ENCODE results near the gene SPOCK3.
"Not testable (repeated sequence)": the region's sequence is repeated elsewhere in the genome, so short reads cannot be mapped to it uniquely, and the experiment has no call there.

Gene SPOCK3

GRCh38 chr4:166896254-166896653, 338.0 kb downstream of the SPOCK3 start:
- Histone ChIP-seq H2AFZ (ENCODE audit: low read length, unreplicated experiment) (no peak overlapping the region), H3K4me3 (ENCODE audit: low read depth, low read length) (no peak overlapping the region), H3K4me1 (ENCODE audit: control insufficient read depth, insufficient read depth, low read length, unreplicated experiment) (no peaks in the 10 kb centered on the region), H3K79me2 (ENCODE audit: control insufficient read depth, insufficient read depth, low read length, unreplicated experiment) (no peaks in the 10 kb centered on the region), H3K27ac (ENCODE audit: low read depth, low read length) (no peak overlapping the region), H3K27me3 (ENCODE audit: insufficient read depth, low read length) (peaks cover 15% of the 10 kb centered on the region; the same call in 1 of the 2 replicates), H3K36me3 (ENCODE audit: insufficient read depth, low read length) (no peaks in the 10 kb centered on the region)

- Histone ChIP-seq H3K4me3 (ENCODE audit: low read depth, low read length) (no peak overlapping the region), H2AFZ (ENCODE audit: low read length, unreplicated experiment) (no peak overlapping the region), H3K27ac (ENCODE audit: low read depth, low read length) (no peak overlapping the region), H3K27me3 (ENCODE audit: insufficient read depth, low read length) (peaks cover 15% of the 10 kb centered on the region; the same call in 1 of the 2 replicates), H3K4me1 (ENCODE audit: control insufficient read depth, insufficient read depth, low read length, unreplicated experiment) (no peaks in the 10 kb centered on the region), H3K36me3 (ENCODE audit: insufficient read depth, low read length) (no peaks in the 10 kb centered on the region), H3K79me2 (ENCODE audit: control insufficient read depth, insufficient read depth, low read length, unreplicated experiment) (no peaks in the 10 kb centered on the region)
Observed at GRCh38 chr4:166895771-166896170, 338.5 kb downstream of the SPOCK3 start.

GRCh38 chr4:166887457-166887856, 346.8 kb downstream of the SPOCK3 start:
- H3K4me1 ChIP-seq (ENCODE audit: control insufficient read depth, insufficient read depth, low read length, unreplicated experiment): no peaks in the 10 kb centered on the region
- no peak overlapping the region for H3K4me3 ChIP-seq (ENCODE audit: low read depth, low read length)
- H3K27ac ChIP-seq (ENCODE audit: low read depth, low read length): no peak overlapping the region
- H2AFZ ChIP-seq (ENCODE audit: low read length, unreplicated experiment): no peak overlapping the region
- no peaks in the 10 kb centered on the region for H3K79me2 ChIP-seq (ENCODE audit: control insufficient read depth, insufficient read depth, low read length, unreplicated experiment)
- no peaks in the 10 kb centered on the region for H3K36me3 ChIP-seq (ENCODE audit: insufficient read depth, low read length)
- H3K27me3 ChIP-seq (ENCODE audit: insufficient read depth, low read length): peaks cover 57% of the 10 kb centered on the region

- no peaks in the 10 kb centered on the region for H3K36me3 ChIP-seq (ENCODE audit: insufficient read depth, low read length)
- no peak overlapping the region for H3K4me3 ChIP-seq (ENCODE audit: low read depth, low read length)
- H3K27me3 ChIP-seq (ENCODE audit: insufficient read depth, low read length): peaks cover 58% of the 10 kb centered on the region
- H3K4me1 ChIP-seq (ENCODE audit: control insufficient read depth, insufficient read depth, low read length, unreplicated experiment): no peaks in the 10 kb centered on the region
- H3K27ac ChIP-seq (ENCODE audit: low read depth, low read length): no peak overlapping the region
- no peaks in the 10 kb centered on the region for H3K79me2 ChIP-seq (ENCODE audit: control insufficient read depth, insufficient read depth, low read length, unreplicated experiment)
- no peak overlapping the region for H2AFZ ChIP-seq (ENCODE audit: low read length, unreplicated experiment)
Observed at GRCh38 chr4:166886718-166887117, 347.6 kb downstream of the SPOCK3 start.

GRCh38 chr4:166882221-166882620, 352.1 kb downstream of the SPOCK3 start:
- no peak overlapping the region for H3K4me3 ChIP-seq (ENCODE audit: low read depth, low read length)
- H3K36me3 ChIP-seq (ENCODE audit: insufficient read depth, low read length): no peaks in the 10 kb centered on the region
- H3K4me1 ChIP-seq (ENCODE audit: control insufficient read depth, insufficient read depth, low read length, unreplicated experiment): no peaks in the 10 kb centered on the region
- H3K27me3 ChIP-seq (ENCODE audit: insufficient read depth, low read length): peaks cover 44% of the 10 kb centered on the region
- no peak overlapping the region for H2AFZ ChIP-seq (ENCODE audit: low read length, unreplicated experiment)
- H3K79me2 ChIP-seq (ENCODE audit: control insufficient read depth, insufficient read depth, low read length, unreplicated experiment): no peaks in the 10 kb centered on the region
- no peak overlapping the region for H3K27ac ChIP-seq (ENCODE audit: low read depth, low read length)

GRCh38 chr4:166875821-166876220, 358.5 kb downstream of the SPOCK3 start:
- peaks cover 25% of the 10 kb centered on the region for H3K27me3 ChIP-seq (ENCODE audit: insufficient read depth, low read length)
- no peaks in the 10 kb centered on the region for H3K36me3 ChIP-seq (ENCODE audit: insufficient read depth, low read length)
- no peaks in the 10 kb centered on the region for H3K79me2 ChIP-seq (ENCODE audit: control insufficient read depth, insufficient read depth, low read length, unreplicated experiment)
- no peak overlapping the region for H3K4me3 ChIP-seq (ENCODE audit: low read depth, low read length)
- H3K4me1 ChIP-seq (ENCODE audit: control insufficient read depth, insufficient read depth, low read length, unreplicated experiment): no peaks in the 10 kb centered on the region
- no peak overlapping the region for H2AFZ ChIP-seq (ENCODE audit: low read length, unreplicated experiment)
- no peak overlapping the region for H3K27ac ChIP-seq (ENCODE audit: low read depth, low read length)

- H3K79me2 ChIP-seq (ENCODE audit: control insufficient read depth, insufficient read depth, low read length, unreplicated experiment): no peaks in the 10 kb centered on the region
- H3K27me3 ChIP-seq (ENCODE audit: insufficient read depth, low read length): no peaks in the 10 kb centered on the region
- no peak overlapping the region for H3K27ac ChIP-seq (ENCODE audit: low read depth, low read length)
- no peak overlapping the region for H2AFZ ChIP-seq (ENCODE audit: low read length, unreplicated experiment)
- H3K4me3 ChIP-seq (ENCODE audit: low read depth, low read length): no peak overlapping the region
- H3K4me1 ChIP-seq (ENCODE audit: control insufficient read depth, insufficient read depth, low read length, unreplicated experiment): no peaks in the 10 kb centered on the region
- H3K36me3 ChIP-seq (ENCODE audit: insufficient read depth, low read length): no peaks in the 10 kb centered on the region
Observed at GRCh38 chr4:166862032-166862431, 372.3 kb downstream of the SPOCK3 start.

- H3K4me1 ChIP-seq (ENCODE audit: control insufficient read depth, insufficient read depth, low read length, unreplicated experiment); H2AFZ ChIP-seq (ENCODE audit: low read length, unreplicated experiment); H3K27ac ChIP-seq (ENCODE audit: low read depth, low read length); H3K4me3 ChIP-seq (ENCODE audit: low read depth, low read length); H3K36me3 ChIP-seq (ENCODE audit: insufficient read depth, low read length); H3K27me3 ChIP-seq (ENCODE audit: insufficient read depth, low read length); H3K79me2 ChIP-seq (ENCODE audit: control insufficient read depth, insufficient read depth, low read length, unreplicated experiment): not testable (repeated sequence)
Observed at GRCh38 chr4:166850398-166850797, 383.9 kb downstream of the SPOCK3 start.

GRCh38 chr4:166846939-166847338, 387.4 kb downstream of the SPOCK3 start:
- no peaks in the 10 kb centered on the region for H3K27me3 ChIP-seq (ENCODE audit: insufficient read depth, low read length)
- no peak overlapping the region for H3K27ac ChIP-seq (ENCODE audit: low read depth, low read length)
- no peak overlapping the region for H3K4me3 ChIP-seq (ENCODE audit: low read depth, low read length)
- no peak overlapping the region for H2AFZ ChIP-seq (ENCODE audit: low read length, unreplicated experiment)
- no peaks in the 10 kb centered on the region for H3K79me2 ChIP-seq (ENCODE audit: control insufficient read depth, insufficient read depth, low read length, unreplicated experiment)
- H3K36me3 ChIP-seq (ENCODE audit: insufficient read depth, low read length): no peaks in the 10 kb centered on the region
- no peaks in the 10 kb centered on the region for H3K4me1 ChIP-seq (ENCODE audit: control insufficient read depth, insufficient read depth, low read length, unreplicated experiment)

GRCh38 chr4:166842795-166843261, 391.5 kb downstream of the SPOCK3 start:
- no peak overlapping the region for H3K4me3 ChIP-seq (ENCODE audit: low read depth, low read length)
- no peak overlapping the region for H3K27ac ChIP-seq (ENCODE audit: low read depth, low read length)
- H3K4me1 ChIP-seq (ENCODE audit: control insufficient read depth, insufficient read depth, low read length, unreplicated experiment): no peaks in the 10 kb centered on the region
- no peak overlapping the region for H2AFZ ChIP-seq (ENCODE audit: low read length, unreplicated experiment)
- H3K36me3 ChIP-seq (ENCODE audit: insufficient read depth, low read length): no peaks in the 10 kb centered on the region
- H3K27me3 ChIP-seq (ENCODE audit: insufficient read depth, low read length): no peaks in the 10 kb centered on the region; the same call in 1 of the 2 replicates
- H3K79me2 ChIP-seq (ENCODE audit: control insufficient read depth, insufficient read depth, low read length, unreplicated experiment): no peaks in the 10 kb centered on the region

GRCh38 chr4:166839615-166840251, 394.6 kb downstream of the SPOCK3 start:
- no peaks in the 10 kb centered on the region for H3K4me1 ChIP-seq (ENCODE audit: control insufficient read depth, insufficient read depth, low read length, unreplicated experiment)
- no peaks in the 10 kb centered on the region for H3K36me3 ChIP-seq (ENCODE audit: insufficient read depth, low read length)
- no peaks in the 10 kb centered on the region for H3K79me2 ChIP-seq (ENCODE audit: control insufficient read depth, insufficient read depth, low read length, unreplicated experiment)
- no peak overlapping the region for H3K27ac ChIP-seq (ENCODE audit: low read depth, low read length)
- H3K27me3 ChIP-seq (ENCODE audit: insufficient read depth, low read length): no peaks in the 10 kb centered on the region; the same call in 1 of the 2 replicates
- H3K4me3 ChIP-seq (ENCODE audit: low read depth, low read length): no peak overlapping the region
- no peak overlapping the region for H2AFZ ChIP-seq (ENCODE audit: low read length, unreplicated experiment)

Measured in ACC112 (cell line).